Dendritic cell treated with granulocyte-macrophage colony-stimulating factor and Interleukin-4, amounts not matched to agents 40 ng/mL and 50 ng/mL, for 4 days (primary cell): ENCODE data around the gene PPM1L.

ENCODE experiments used
- H3K27ac Mint-ChIP-seq: one replicate; pipeline ENCODE4 v1.8.0; 2022; ENCODE audit warnings: mild to moderate bottlenecking, mixed read lengths
- H3K27me3 Mint-ChIP-seq: one replicate; pipeline ENCODE4 v1.8.0; 2022; ENCODE audit warnings: mild to moderate bottlenecking, mixed read lengths
- H3K36me3 Mint-ChIP-seq: one replicate; pipeline ENCODE4 v1.8.0; 2022; ENCODE audit warnings: low read depth, mixed read lengths
- H3K4me1 Mint-ChIP-seq: one replicate; pipeline ENCODE4 v1.8.0; 2022; ENCODE audit warnings: low read depth, mixed read lengths
- H3K4me3 Mint-ChIP-seq: one replicate; pipeline ENCODE4 v1.8.0; 2022; ENCODE audit warnings: mild to moderate bottlenecking, moderate library complexity, mixed read lengths
- H3K9me3 Mint-ChIP-seq: one replicate; pipeline ENCODE4 v1.8.0; 2022; ENCODE audit warnings: mixed read lengths
- intact Hi-C: fragments of 100-400 bp; cut with micrococcal nuclease; formaldehyde crosslinking; loops from one replicate; pipeline ENCODE4 v1.15.0; 2022

Gene PPM1L

GRCh38 chr3:161093895-161094294, 337.9 kb downstream of the PPM1L start:
- H3K36me3 Mint-ChIP-seq = no peaks in the 10 kb centered on the region
- no peaks in the 10 kb centered on the region for H3K9me3 Mint-ChIP-seq
- H3K27me3 Mint-ChIP-seq = no peaks in the 10 kb centered on the region
- H3K4me3 Mint-ChIP-seq = no peak overlapping the region
- intact Hi-C loops = no loop called here
- no peak overlapping the region for H3K27ac Mint-ChIP-seq
- H3K4me1 Mint-ChIP-seq = no peaks in the 10 kb centered on the region

DNA sequence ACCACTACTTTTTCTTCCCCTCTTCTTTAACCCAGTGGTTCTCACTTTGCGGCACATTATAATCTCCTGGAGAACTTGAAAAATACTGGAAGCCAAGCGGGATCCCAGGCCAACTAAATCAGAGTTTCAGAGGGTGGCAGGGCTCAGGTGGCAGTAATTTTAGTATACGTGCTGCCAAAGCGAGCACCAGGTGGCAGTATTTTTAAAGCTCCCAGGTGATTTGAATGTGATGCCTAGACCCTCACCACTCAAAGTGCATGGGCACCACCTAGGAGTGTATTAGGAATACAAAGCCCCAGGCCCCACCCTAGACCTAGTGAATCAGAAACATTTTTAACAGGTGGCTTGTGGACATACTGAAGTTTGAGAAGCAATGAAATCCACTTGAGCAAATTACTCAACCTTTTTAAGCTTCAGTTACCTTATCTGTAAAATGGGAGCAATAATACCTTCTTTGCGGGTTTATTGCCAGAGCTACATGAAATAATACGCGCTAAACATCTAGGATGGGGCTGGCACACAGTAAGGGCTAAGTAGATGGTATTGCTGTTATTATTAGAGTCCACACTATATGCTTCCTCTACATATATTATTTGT, 340.8 kb downstream of the PPM1L start:
- Mint-ChIP-seq H3K4me1 (no peaks in the 10 kb centered on the region), H3K9me3 (no peaks in the 10 kb centered on the region), H3K4me3 (no peak overlapping the region), H3K27ac (no peak overlapping the region), H3K27me3 (no peaks in the 10 kb centered on the region), H3K36me3 (peaks cover 7% of the 10 kb centered on the region)
- intact Hi-C loops = no loop called here

DNA sequence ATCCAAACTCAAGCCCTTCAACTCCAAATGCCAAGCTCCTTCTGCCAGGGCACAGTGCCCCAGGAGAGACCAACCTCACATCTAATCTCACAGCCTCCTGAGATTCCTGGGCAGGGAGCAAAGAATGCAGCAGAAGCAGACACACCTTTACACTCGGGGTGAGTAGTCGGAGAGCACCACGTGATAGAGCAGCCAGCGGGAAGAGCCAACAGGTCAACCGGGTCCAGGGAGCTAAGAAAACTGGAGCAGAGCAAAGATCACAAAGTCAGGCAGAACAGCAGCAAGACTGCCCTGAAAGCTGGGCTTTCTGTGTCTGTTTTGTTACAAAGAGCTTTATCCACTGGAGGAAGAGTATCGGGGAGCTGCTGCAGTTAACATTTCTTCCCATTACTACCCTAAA, 345.0 kb downstream of the PPM1L start:
- Mint-ChIP-seq H3K27me3 (peaks cover 11% of the 10 kb centered on the region), H3K4me1 (peaks cover 15% of the 10 kb centered on the region), H3K9me3 (no peaks in the 10 kb centered on the region), H3K27ac (no peak overlapping the region), H3K36me3 (peaks cover 14% of the 10 kb centered on the region), H3K4me3 (no peak overlapping the region)
- intact Hi-C loops = loop anchor here (10.0 kb wide), 1 partner anchor 124 kb away; the partner anchor contains the start of gene NMD3

DNA sequence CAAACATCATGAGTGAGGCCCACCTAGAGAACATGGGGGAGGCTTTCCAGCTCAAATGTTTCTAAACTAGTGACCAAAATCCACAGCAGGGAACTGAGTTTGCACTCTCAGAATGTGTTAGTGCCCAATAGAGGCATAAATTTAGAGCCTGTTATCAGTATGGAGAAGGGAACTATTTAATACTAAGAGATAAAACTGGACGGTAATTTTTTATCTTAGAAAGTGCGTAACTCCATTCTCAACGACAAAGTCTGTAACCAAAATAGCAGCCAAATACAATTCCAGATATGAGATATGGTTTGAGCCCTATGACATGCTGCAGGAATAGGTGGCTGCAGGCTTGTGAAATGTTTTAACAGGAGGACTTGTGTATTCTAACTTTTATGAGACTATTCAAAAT, 345.6 kb downstream of the PPM1L start:
- intact Hi-C loops = loop anchor here (10.0 kb wide), 1 partner anchor 123 kb away; the partner anchor contains the start of gene NMD3
- Mint-ChIP-seq H3K9me3 (no peaks in the 10 kb centered on the region), H3K4me1 (peaks cover 16% of the 10 kb centered on the region), H3K27me3 (peaks cover 11% of the 10 kb centered on the region), H3K4me3 (no peak overlapping the region), H3K27ac (no peak overlapping the region), H3K36me3 (peaks cover 14% of the 10 kb centered on the region)

DNA sequence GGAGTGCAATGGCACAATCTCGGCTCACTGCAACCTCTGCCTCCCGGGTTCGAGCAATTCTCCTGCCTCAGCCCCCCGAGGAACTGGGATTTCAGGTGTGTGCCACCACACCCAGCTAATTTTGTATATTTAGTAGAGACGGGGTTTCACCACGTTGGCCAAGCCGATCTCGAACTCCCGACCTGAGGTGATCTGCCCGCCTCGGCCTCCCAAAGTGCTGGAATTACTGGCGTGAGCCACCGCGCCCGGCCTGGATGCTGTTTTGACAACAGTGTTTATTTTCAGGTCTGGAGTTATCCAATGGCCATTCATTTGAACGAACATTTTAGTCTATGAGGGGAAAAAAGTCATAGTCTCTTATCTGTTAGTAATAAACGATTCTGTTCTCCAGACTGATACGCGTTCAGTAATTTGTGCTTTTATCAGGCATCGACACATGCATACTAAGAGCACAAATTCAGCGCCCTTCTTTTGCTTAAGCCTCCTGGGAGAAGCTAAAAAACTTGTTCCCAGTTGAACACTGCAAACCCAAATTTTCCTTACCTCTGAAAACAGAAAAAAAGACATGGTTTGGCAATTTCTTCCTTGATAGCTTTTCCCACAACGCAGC, 347.9 kb downstream of the PPM1L start:
- Mint-ChIP-seq H3K27me3 (peaks cover 11% of the 10 kb centered on the region), H3K36me3 (peaks cover 14% of the 10 kb centered on the region), H3K9me3 (no peaks in the 10 kb centered on the region), H3K27ac (peak overlapping the region; percentile 74), H3K4me1 (peaks cover 25% of the 10 kb centered on the region), H3K4me3 (peak overlapping the region; percentile 77)
- intact Hi-C loops = loop anchor here (10.0 kb wide), 1 partner anchor 121 kb away; the partner anchor contains the start of gene NMD3

DNA sequence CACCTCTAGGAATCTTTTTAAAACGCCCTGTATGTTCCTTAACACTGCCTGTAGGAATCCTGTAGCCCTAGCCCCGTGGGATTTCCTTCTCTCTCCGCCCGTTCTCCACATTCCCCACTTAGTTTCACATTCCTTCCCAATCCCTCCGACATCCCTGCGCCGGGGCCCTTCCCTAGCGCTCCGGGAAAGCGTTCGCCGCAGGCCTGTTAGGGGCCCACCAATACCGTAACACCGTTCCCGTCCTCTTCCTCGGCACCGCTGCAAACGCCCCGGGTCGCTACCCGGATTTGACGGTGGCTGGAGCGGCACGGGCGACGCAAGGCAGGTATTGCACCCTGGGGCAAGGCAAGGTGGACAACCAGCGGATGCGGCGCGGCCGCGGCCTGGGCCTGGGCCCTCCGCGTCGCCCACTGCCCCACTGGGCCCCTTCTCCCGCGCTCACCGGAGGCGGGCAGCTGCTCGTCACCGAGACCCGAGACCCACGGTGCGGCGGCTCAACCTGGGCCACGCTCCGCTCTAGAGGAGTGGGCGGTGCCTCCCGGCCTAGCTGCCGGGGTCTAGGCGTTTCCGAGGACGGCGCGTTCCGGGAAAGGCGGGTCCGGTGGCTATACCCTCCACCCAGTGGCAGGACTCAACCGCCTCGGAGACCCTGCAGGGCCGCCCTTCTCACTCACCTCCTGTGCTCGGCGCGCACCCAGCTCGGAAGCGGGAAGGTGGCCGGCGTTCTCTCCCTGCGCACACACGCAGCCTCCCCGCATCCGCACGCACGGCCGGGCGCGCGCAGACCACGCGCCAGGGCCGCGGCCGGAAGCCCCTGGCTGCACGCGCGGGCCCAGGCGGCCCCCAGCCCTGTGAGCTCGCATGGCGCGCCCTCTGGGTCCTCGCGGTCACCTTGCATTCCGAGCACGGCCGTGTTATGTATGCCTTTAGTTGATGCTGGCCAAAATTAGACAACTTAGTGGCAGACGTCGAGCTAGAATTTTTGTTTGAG, 348.8 kb downstream of the PPM1L start, which contains the start of gene B3GALNT1:
B3GALNT1 (minus strand) TSS at position 789 of the 991 bp plus-strand sequence. CDS start 18,595 bp downstream, outside the sequence.
- Mint-ChIP-seq H3K9me3 (no peaks in the 10 kb centered on the region), H3K27me3 (peaks cover 11% of the 10 kb centered on the region), H3K4me3 (peak within 1 kb of the TSS; percentile 77), H3K27ac (peak within 1 kb of the TSS; percentile 74), H3K36me3 (peaks cover 14% of the 10 kb centered on the region), H3K4me1 (peaks cover 27% of the 10 kb centered on the region)
- intact Hi-C loops = loop anchor here (10.0 kb wide), 1 partner anchor 120 kb away; the partner anchor contains the start of gene NMD3

DNA sequence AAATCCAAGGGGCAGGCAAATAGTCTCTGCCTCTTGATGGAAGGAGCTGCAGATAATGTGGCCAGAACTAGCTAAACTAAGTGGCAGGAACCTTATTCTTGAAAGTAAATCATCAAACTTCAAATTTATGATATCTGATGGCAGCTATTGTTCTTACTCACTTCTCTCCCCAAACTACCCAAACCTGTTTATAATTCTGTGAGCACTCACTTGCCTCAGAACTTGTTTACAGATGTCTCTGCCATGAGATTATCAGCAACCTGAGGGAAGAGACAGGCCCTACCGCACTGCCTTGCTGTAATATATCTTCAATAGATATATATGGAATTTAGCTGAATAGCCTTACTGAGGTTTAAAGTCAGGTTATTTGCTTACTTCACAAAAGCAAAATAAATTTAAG, 351.3 kb downstream of the PPM1L start:
- Mint-ChIP-seq H3K9me3 (peaks cover 8% of the 10 kb centered on the region), H3K36me3 (peaks cover 7% of the 10 kb centered on the region), H3K4me3 (no peak overlapping the region), H3K27ac (no peak overlapping the region), H3K27me3 (peaks cover 11% of the 10 kb centered on the region), H3K4me1 (peaks cover 27% of the 10 kb centered on the region)
- intact Hi-C loops = loop anchor here (10.0 kb wide), 1 partner anchor 117 kb away; the partner anchor contains the start of gene NMD3

- Mint-ChIP-seq H3K36me3 (peaks cover 7% of the 10 kb centered on the region), H3K27ac (no peak overlapping the region), H3K4me3 (no peak overlapping the region), H3K9me3 (peaks cover 8% of the 10 kb centered on the region), H3K4me1 (peaks cover 27% of the 10 kb centered on the region), H3K27me3 (peaks cover 11% of the 10 kb centered on the region)
- intact Hi-C loops = loop anchor here (10.0 kb wide), 1 partner anchor 116 kb away; the partner anchor contains the start of gene NMD3
Measured at GRCh38 chr3:161108840-161109239, 352.8 kb downstream of the PPM1L start.

GRCh38 chr3:161117646-161118045, 361.6 kb downstream of the PPM1L start:
- Mint-ChIP-seq H3K27me3 (no peaks in the 10 kb centered on the region), H3K4me1 (no peaks in the 10 kb centered on the region), H3K27ac (no peak overlapping the region), H3K36me3 (peaks cover 13% of the 10 kb centered on the region), H3K4me3 (no peak overlapping the region), H3K9me3 (peaks cover 56% of the 10 kb centered on the region)
- intact Hi-C loops = no loop called here

GRCh38 chr3:161126495-161126894, 370.5 kb downstream of the PPM1L start:
- no peaks in the 10 kb centered on the region for H3K4me1 Mint-ChIP-seq
- no peaks in the 10 kb centered on the region for H3K27me3 Mint-ChIP-seq
- H3K27ac Mint-ChIP-seq = no peak overlapping the region
- peaks cover 24% of the 10 kb centered on the region for H3K9me3 Mint-ChIP-seq
- H3K4me3 Mint-ChIP-seq = no peak overlapping the region
- H3K36me3 Mint-ChIP-seq = no peaks in the 10 kb centered on the region
- intact Hi-C loops = no loop called here
